ENCODE data around the gene GPR141.
"Not testable (repeated sequence)": the region's sequence is repeated elsewhere in the genome, so short reads cannot be mapped to it uniquely, and the experiment has no call there.

The GPR141 gene

GRCh38 chr7:37686556-37687345 lies 3.2 kb downstream of the GPR141 start:
- no peak for DNase-seq (ENCODE audit: low read depth in 3 of 3)

- DNase-seq (ENCODE audit: low read depth in 3 of 3): no peak
These were observed 6.6 kb downstream of the GPR141 start for GRCh38 chr7:37690206-37690605.

GRCh38 chr7:37694208-37695094 lies 10.9 kb downstream of the GPR141 start:
- no peak for DNase-seq (ENCODE audit: low read depth in 3 of 3)

- no peak for DNase-seq (ENCODE audit: low read depth in 3 of 3)
These were observed 14.7 kb downstream of the GPR141 start for GRCh38 chr7:37698276-37698675.

- DNase-seq (ENCODE audit: low read depth in 3 of 3): no peak
These were observed 15.2 kb downstream of the GPR141 start for GRCh38 chr7:37698782-37699181.

- DNase-seq (ENCODE audit: low read depth in 3 of 3): no peak
These were observed 18.2 kb downstream of the GPR141 start for GRCh38 chr7:37701769-37702168.

GRCh38 chr7:37703361-37703760 lies 19.8 kb downstream of the GPR141 start:
- DNase-seq (ENCODE audit: low read depth in 3 of 3): no peak

- not testable (repeated sequence) for DNase-seq (ENCODE audit: low read depth in 3 of 3)
These were observed 20.8 kb downstream of the GPR141 start for GRCh38 chr7:37704328-37704833.

GRCh38 chr7:37705976-37706375 lies 22.4 kb downstream of the GPR141 start:
- no peak for DNase-seq (ENCODE audit: low read depth in 3 of 3)

- DNase-seq (ENCODE audit: low read depth in 3 of 3): no peak
These were observed 23.2 kb downstream of the GPR141 start for GRCh38 chr7:37706804-37707203.

GRCh38 chr7:37707754-37708485 lies 24.4 kb downstream of the GPR141 start:
- no peak for DNase-seq (ENCODE audit: low read depth in 3 of 3)

GRCh38 chr7:37709631-37710509 lies 26.3 kb downstream of the GPR141 start:
- no peak for DNase-seq (ENCODE audit: low read depth in 3 of 3)

GRCh38 chr7:37713613-37714012 lies 30.0 kb downstream of the GPR141 start:
- DNase-seq (ENCODE audit: low read depth in 3 of 3): no peak

- DNase-seq (ENCODE audit: low read depth in 3 of 3): no peak
These were observed 31.0 kb downstream of the GPR141 start for GRCh38 chr7:37714606-37715005.

- no peak for DNase-seq (ENCODE audit: low read depth in 3 of 3)
These were observed 35.0 kb downstream of the GPR141 start for GRCh38 chr7:37718585-37718984.

GRCh38 chr7:37719077-37719476 lies 35.5 kb downstream of the GPR141 start:
- DNase-seq (ENCODE audit: low read depth in 3 of 3): no peak

- DNase-seq (ENCODE audit: low read depth in 3 of 3): no peak
These were observed 41.2 kb downstream of the GPR141 start for GRCh38 chr7:37724732-37725131.

- no peak for DNase-seq (ENCODE audit: low read depth in 3 of 3)
These were observed 42.5 kb downstream of the GPR141 start for GRCh38 chr7:37726016-37726415.

GRCh38 chr7:37728747-37729146 lies 45.2 kb downstream of the GPR141 start:
- no peak for DNase-seq (ENCODE audit: low read depth in 3 of 3)

GRCh38 chr7:37729181-37729580 lies 45.6 kb downstream of the GPR141 start:
- DNase-seq (ENCODE audit: low read depth in 3 of 3): no peak

GRCh38 chr7:37730501-37730900 lies 46.9 kb downstream of the GPR141 start:
- DNase-seq (ENCODE audit: low read depth in 3 of 3): no peak
